IPS-15b (cell line): ENCODE results near the gene VEPH1.

Experiments
- H3K27me3 ChIP-seq: one replicate; pipeline ENCODE4 v1.6.1; 2013; ENCODE audit warnings: low read length; ENCODE audit not compliant: control insufficient read depth, insufficient read depth
- H3K36me3 ChIP-seq: one replicate; pipeline ENCODE4 v1.6.1; 2013; ENCODE audit warnings: low read length; ENCODE audit not compliant: control insufficient read depth, insufficient read depth
- H3K4me1 ChIP-seq: one replicate; pipeline ENCODE4 v1.6.1; 2013; ENCODE audit warnings: mild to moderate bottlenecking, low read length; ENCODE audit not compliant: control insufficient read depth, insufficient read depth
- H3K4me3 ChIP-seq: one replicate; pipeline ENCODE4 v1.5.1; 2013; ENCODE audit warnings: low read depth, low read length
- H3K9ac ChIP-seq: one replicate; pipeline ENCODE4 v1.6.1; 2013; ENCODE audit warnings: low read depth, mild to moderate bottlenecking, low read length
- H3K9me3 ChIP-seq: one replicate; pipeline ENCODE4 v1.6.1; 2013; ENCODE audit warnings: mild to moderate bottlenecking, low read length; ENCODE audit not compliant: control insufficient read depth, insufficient read depth

VEPH1 gene

DNA sequence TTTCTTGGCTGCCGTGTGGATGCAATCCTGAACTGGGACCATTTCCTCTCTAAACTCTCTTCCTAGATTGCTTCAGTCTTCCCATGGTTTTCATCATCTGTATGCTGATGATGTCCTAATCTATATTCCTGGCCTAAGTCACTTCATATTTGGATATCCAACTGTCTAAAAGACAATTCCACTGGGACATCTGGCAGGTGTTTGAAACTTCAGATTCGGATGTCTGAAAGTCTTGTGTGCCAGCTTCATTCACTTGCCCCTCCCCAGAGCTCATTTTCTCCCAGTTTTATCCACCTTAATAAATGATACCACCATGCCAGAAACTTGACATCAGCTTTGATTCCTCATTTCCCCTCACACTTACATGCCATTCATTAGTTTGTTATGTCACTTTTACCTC, 201.5 kb downstream of the VEPH1 start:
- Histone ChIP-seq H3K9me3 (no peaks in the 10 kb centered on the region), H3K4me1 (no peaks in the 10 kb centered on the region), H3K9ac (no peak overlapping the region), H3K27me3 (no peaks in the 10 kb centered on the region), H3K36me3 (no peaks in the 10 kb centered on the region), H3K4me3 (no peak overlapping the region)

DNA sequence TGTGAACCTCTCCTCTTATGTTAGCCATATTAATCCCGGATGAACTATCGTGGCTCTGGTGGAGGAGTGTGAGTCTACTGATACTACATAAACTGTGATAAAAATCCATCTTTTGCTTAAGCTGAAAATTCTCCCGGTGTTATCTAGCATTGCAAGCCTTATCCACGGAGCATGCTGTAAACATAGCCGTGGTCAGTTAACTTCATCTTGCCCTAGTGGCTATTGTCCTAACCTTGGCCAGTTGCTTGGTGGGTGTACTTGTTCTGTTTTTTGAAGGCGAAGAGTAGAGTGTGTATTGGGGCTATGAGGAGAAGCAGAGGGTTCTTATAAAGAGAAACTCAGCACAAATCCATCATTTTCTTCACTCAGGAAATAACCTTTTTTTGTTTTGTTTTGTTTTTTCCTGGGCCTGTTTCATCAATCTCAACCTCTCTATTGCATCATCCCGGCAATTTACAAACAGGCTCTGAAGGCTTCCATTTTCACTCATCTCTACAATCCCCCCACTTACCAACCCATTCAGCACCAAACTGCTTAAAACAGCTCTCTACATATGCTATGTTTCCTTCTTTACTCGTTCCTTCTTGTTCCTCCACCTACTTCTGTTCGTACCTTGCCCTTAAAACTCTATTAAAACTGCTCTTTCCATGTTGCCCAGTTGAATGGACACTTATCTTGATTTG, 202.1 kb downstream of the VEPH1 start:
- H3K27me3 ChIP-seq = no peaks in the 10 kb centered on the region
- H3K36me3 ChIP-seq = no peaks in the 10 kb centered on the region
- H3K4me1 ChIP-seq = no peaks in the 10 kb centered on the region
- no peak overlapping the region for H3K4me3 ChIP-seq
- no peaks in the 10 kb centered on the region for H3K9me3 ChIP-seq
- H3K9ac ChIP-seq = no peak overlapping the region

DNA sequence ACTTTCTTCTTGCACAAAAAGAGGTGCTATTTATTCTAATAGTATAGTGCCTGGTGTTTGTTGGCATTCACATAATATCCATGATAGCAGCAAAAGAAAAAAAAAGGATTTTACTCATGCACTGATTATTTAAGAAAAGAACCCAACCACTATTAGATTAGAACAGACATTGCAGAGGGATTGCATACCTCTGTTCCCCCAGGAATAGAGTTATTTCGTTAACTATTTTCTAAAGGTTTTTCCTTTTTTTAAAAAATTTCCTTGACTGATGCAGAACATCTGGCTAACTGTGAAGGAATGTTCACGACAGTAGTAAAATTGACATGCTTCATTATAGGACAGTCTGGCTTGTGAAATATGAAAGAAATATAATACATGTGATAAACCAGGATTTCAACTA, 203.1 kb downstream of the VEPH1 start:
- Histone ChIP-seq H3K27me3 (no peaks in the 10 kb centered on the region), H3K9me3 (no peaks in the 10 kb centered on the region), H3K36me3 (no peaks in the 10 kb centered on the region), H3K4me3 (no peak overlapping the region), H3K9ac (no peak overlapping the region), H3K4me1 (no peaks in the 10 kb centered on the region)

DNA sequence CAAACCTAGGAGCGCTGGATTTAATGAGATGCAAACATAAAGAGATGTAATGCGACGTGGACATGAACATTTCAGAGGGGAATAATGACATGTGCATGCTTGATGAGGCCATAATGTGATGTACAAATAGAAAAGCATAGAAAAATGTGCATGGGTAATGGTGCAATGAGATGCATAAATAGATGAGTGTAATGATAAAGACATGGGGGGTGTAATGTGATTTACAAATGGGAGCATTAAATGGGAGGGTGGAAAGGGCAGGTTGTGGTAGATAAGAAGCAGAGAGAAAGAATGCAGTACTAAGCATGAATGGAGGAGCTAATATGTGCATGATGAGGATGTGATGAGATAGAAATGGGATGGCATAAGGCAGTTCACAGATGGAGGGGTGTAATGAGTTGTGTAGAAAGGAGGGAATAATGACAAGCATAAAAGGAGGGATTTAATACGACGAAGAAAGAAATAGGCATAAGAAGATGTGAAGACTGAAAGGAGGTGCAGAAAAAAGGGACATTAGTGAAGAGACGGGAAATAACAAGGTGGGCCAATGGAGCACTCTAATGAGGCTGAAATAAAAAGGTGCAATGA, 205.8 kb downstream of the VEPH1 start:
- no peaks in the 10 kb centered on the region for H3K36me3 ChIP-seq
- H3K9me3 ChIP-seq = no peaks in the 10 kb centered on the region
- no peak overlapping the region for H3K9ac ChIP-seq
- no peak overlapping the region for H3K4me3 ChIP-seq
- H3K4me1 ChIP-seq = peaks cover 2% of the 10 kb centered on the region
- no peaks in the 10 kb centered on the region for H3K27me3 ChIP-seq

DNA sequence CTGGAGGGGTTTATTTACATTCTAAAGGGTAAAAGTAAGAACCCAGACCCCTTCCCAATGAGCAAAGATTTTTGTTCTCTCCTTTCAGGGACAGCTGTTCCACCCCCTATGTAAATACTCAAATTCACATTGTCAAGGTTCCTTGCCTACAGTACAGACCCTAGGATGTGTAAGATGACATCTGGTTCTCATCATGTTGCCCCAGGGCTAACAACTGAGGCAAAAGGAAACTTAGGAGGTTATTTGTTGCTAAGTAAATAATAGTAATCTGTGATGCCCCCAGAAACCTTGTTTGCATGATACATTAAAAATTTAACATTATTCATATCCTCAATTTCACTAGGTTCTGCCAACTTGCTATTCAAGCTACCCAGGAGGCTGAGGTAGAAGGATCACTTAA, 208.3 kb downstream of the VEPH1 start:
- Histone ChIP-seq H3K9ac (no peak overlapping the region), H3K4me1 (peaks cover 2% of the 10 kb centered on the region), H3K4me3 (no peak overlapping the region), H3K9me3 (no peaks in the 10 kb centered on the region), H3K27me3 (no peaks in the 10 kb centered on the region), H3K36me3 (no peaks in the 10 kb centered on the region)

DNA sequence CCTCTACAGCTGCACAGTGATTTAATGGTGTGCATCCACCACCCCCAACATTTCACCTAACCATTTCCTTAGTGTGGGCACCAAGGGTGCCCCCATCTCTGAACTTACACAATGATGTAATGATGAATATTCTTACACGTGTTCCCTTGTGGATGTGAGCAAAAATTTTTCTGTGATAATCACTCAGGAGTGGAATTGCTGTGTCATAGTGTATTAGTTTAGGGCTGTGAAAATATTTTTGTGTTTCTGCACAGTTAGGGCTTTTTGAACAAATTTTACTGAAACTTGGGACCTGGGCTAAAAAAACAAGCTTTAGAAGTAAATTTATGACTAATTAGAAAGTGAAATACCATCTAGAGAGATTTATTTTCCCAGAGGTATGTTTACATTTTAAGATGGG, 208.7 kb downstream of the VEPH1 start:
- Histone ChIP-seq H3K4me3 (no peak overlapping the region), H3K4me1 (peaks cover 2% of the 10 kb centered on the region), H3K9ac (no peak overlapping the region), H3K9me3 (no peaks in the 10 kb centered on the region), H3K27me3 (no peaks in the 10 kb centered on the region), H3K36me3 (no peaks in the 10 kb centered on the region)

DNA sequence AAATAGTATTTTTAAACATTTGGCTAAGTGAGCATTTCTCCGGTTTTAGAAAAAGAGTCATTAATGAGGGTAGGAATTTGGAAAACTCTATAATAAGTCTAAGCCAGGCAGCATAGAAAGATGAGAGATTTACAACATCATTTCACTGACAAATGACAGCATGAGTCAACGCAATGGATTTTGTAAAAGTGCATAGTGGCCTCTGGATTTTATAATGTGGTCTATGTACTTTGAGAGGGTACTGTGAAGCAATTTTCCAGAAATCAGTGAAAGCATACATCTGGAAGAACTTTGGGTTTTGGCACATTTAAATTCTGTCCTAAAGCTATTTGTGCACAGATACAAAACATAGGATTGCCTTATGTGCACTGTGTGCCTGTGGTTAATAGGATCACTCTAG, 212.4 kb downstream of the VEPH1 start:
- no peak overlapping the region for H3K9ac ChIP-seq
- no peak overlapping the region for H3K4me3 ChIP-seq
- no peaks in the 10 kb centered on the region for H3K27me3 ChIP-seq
- no peaks in the 10 kb centered on the region for H3K9me3 ChIP-seq
- H3K4me1 ChIP-seq = peaks cover 2% of the 10 kb centered on the region
- H3K36me3 ChIP-seq = no peaks in the 10 kb centered on the region

DNA sequence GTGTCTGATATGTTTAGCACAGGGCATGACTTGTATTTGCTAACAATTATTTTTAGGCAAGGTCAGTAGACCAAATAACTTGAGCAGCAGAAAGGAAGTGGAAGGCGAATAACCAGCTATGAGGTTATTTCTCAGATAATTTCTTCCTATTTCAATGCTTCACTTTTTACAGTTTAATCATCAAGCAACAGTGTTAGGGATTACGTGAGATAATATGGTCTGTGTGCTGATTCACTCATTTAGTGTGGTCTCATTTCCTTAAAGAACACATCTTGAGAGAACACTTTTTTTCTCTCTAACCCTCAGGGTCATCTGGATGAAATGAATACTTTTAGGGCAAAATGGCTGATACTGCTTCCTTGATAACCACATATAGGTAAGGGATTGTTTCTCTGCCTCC, 217.2 kb downstream of the VEPH1 start:
- no peaks in the 10 kb centered on the region for H3K9me3 ChIP-seq
- H3K27me3 ChIP-seq = no peaks in the 10 kb centered on the region
- no peaks in the 10 kb centered on the region for H3K36me3 ChIP-seq
- no peak overlapping the region for H3K4me3 ChIP-seq
- no peaks in the 10 kb centered on the region for H3K4me1 ChIP-seq
- no peak overlapping the region for H3K9ac ChIP-seq

DNA sequence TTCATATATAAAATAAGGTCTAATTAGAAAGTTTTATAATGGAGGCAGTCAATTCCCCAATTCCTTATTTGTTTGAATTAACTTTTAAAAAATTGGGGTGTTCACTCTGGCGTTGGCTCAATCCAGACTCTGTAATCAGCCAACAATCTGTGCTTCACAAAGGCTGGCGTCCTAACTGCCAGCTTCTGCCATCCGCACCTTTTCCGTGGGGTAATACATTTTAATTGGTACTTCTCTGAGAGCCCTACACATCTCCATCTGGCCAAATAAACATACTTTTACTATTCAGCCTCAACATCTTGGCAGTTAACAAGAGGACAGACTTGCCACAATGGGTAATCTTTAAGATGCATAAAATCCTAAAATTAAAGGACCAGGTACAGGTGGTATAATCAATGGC, 218.1 kb downstream of the VEPH1 start:
- no peaks in the 10 kb centered on the region for H3K4me1 ChIP-seq

DNA sequence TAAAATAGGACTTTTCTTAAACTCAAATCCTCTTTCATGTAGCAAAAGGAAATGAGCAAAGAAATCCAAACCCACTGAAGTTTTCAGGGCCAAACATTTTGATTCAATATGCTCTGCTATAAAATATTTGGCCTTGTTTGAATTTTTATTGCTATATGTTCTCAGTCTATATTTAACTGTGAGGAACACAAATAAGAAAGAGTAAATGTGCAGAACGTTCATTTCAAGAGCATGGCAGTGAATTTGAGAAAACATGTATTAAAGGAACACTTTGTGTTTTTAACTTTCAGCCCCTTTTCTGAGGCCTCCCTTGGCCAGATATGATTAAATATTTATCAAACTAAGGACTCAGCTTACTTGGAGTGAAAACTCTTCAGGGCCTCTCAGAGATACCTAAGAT, 218.5 kb downstream of the VEPH1 start:
- Histone ChIP-seq H3K36me3 (no peaks in the 10 kb centered on the region), H3K9me3 (no peaks in the 10 kb centered on the region), H3K4me1 (no peaks in the 10 kb centered on the region), H3K4me3 (no peak overlapping the region), H3K9ac (no peak overlapping the region), H3K27me3 (no peaks in the 10 kb centered on the region)

More for the DNA sequence above, 218.1 kb downstream of the VEPH1 start:
- Histone ChIP-seq H3K4me3 (no peak overlapping the region), H3K9ac (no peak overlapping the region), H3K9me3 (no peaks in the 10 kb centered on the region), H3K36me3 (no peaks in the 10 kb centered on the region), H3K27me3 (no peaks in the 10 kb centered on the region)

DNA sequence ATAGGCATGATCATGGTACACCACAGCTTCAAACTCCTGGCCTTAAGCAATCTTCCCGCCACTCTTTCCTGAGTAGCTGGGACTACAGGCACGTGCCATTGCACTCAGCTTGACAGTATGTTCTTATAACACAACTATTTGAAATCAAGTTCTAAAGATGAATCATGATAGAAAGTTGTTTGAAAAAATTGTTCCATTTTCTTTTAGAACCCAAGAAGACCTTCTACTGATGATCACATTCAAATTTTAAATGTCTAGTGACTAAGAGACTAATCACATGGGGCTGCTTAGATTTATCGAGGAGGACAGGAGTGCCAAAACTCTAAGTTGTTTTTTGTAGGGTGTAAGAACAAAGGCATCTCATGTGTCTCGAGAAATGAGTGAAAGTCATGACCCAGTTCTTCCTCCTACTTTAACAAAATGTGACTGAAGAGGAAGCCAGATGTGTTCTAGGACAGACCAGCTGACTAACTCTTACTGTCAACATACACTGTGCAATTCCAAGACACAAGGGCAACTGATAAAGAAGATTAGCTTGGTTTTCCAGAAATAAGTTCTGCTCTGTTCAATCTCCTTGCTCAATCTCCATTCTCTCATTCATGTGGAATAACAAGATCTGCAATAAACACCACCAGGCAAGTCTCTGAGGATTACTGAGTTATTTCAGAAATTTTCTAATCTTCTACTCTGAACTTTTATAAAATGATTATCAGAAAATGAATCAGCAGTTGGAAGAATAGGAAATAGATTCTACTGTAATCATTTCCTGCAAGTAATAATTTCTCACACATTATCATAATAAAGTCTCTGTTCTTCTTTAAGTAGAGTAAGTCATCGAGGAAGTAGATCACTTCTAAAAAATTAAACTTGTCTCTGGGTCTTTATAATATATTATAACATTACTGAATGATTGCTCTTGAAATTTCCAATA, 220.7 kb downstream of the VEPH1 start:
- Histone ChIP-seq H3K9me3 (no peaks in the 10 kb centered on the region), H3K4me1 (no peaks in the 10 kb centered on the region), H3K36me3 (no peaks in the 10 kb centered on the region), H3K27me3 (no peaks in the 10 kb centered on the region), H3K4me3 (no peak overlapping the region), H3K9ac (no peak overlapping the region)

DNA sequence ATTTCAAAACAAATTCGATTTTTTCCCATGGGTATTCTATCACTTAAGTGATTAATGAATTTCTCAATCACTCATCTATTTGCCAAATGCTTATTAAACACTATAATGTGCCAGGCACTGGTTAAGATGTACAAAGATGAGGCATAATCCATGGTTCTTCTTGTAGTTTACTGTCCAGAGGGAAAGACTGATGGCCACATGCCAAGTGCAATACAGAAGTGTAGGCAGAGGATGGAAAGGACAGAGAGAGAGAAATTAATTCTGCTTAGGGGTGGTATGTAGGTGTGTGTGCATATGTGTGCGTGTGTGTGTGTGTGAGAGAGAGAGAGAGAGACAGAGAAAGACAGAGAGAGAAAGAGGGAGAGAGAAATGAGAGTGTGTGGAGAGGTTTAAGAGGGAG, 222.4 kb downstream of the VEPH1 start:
- Histone ChIP-seq H3K4me1 (peaks cover 3% of the 10 kb centered on the region), H3K9me3 (no peaks in the 10 kb centered on the region), H3K9ac (no peak overlapping the region), H3K27me3 (no peaks in the 10 kb centered on the region), H3K36me3 (no peaks in the 10 kb centered on the region), H3K4me3 (no peak overlapping the region)
